Psoas muscle (tissue), 8 donors: Measurements from ENCODE around the gene SCN3A. TPM values are rescaled to one million over a fixed set of nuclear protein-coding genes. Genes with fewer than 3 reads are reported as not detected.

Experiments used
- ATAC-seq, 4 donors: fragments of 200-7000 bp; cut with Tn5 transposase; one replicate each; pipeline ENCODE4 v1.9.1; 2020; ENCODE audit warnings: moderate library complexity in 3 of 4, mild to moderate bottlenecking in 2 of 4
- DNase-seq, 2 donors: peaks; one replicate each; pipeline ENCODE4 v3.0.0-alpha.2; 2020
- H3K27ac ChIP-seq: fragments of 200-600 bp; one replicate; pipeline ENCODE4 v1.8.0; 2022
- H3K27me3 ChIP-seq, 3 donors: fragments of 200-600 bp in 1 of 3; one replicate each; pipeline versions ENCODE4 v1.6.1 to v1.8.0; 2013 to 2022; ENCODE audit warnings: low read length in 2 of 3, mild to moderate bottlenecking in 2 of 3, moderate library complexity in 1 of 3; ENCODE audit not compliant: insufficient read depth in 3 of 3
- H3K36me3 ChIP-seq, 2 donors: fragments of 200-600 bp in 1 of 2; one replicate each; pipeline versions ENCODE4 v1.6.1 to v1.8.0; 2013 to 2022; ENCODE audit warnings: low read depth in 1 of 2, mild to moderate bottlenecking in 1 of 2, moderate library complexity in 1 of 2; ENCODE audit not compliant: insufficient read depth in 1 of 2
- H3K4me1 ChIP-seq: fragments of 200-600 bp; one replicate; pipeline ENCODE4 v1.8.0; 2022
- H3K4me3 ChIP-seq: fragments of 200-600 bp; one replicate; pipeline ENCODE4 v1.8.0; 2022; ENCODE audit warnings: mild to moderate bottlenecking
- H3K9me3 ChIP-seq: fragments of 200-600 bp; one replicate; pipeline ENCODE4 v1.8.0; 2022
- WGBS, 3 donors: extraction: QIAGEN DNeasy Blood & Tissue Kit; methylation state at CpG; one replicate each; pipeline versions ENCODE4 v1.1.6 to v1.1.7; 2013; 5-methylcytosine and 5-hydroxymethylcytosine counted together
- intact Hi-C, 2 donors: fragments of 100-400 bp; cut with DNase I; formaldehyde crosslinking; loops; one replicate each; pipeline versions ENCODE4 v1.11.0 to v1.14.2; 2022
- polyA plus RNA-seq, 3 donors: library from polyadenylated mRNA; stranded (reverse); fragments of 200-250 nt; gene quantifications; one replicate each; pipeline ENCODE4 v1.2.3, GENCODE V29; 2013
- total RNA-seq, 4 donors: library from RNA; stranded (reverse); fragmentation: NEBNext Ultra II Directional in 2 of 4; extraction: Animal tissue kit (Norgen Biotek cat#: 25700) in 2 of 4; gene quantifications; one replicate each; pipeline versions ENCODE4 v1.2.1 to v1.2.4, GENCODE V29; 2021 to 2023
- TF ChIP-seq, protein P1 (sequence below): fragments of 200-600 bp; IDR thresholded peaks from one replicate; pipeline ENCODE4 v1.8.0; 2022; ENCODE audit warnings: antibody characterized with exemption
- donor health status: healthy with polysubstance abuse.
- donor health status: DM: no; HTN: no; CAD: no; lungs with moderate emphysema.
- donor health status: Bipolar disorder and iron deficiency.
- donor health status: healthy.
- donor health status: DM: yes; HTN: yes; CAD: no.
- donor health status: DM: no; HTN: no; CAD: no.
- donor health status: DM: no; HTN: no; CAD: no.
- donor health status: DM: yes; HTN: yes; CAD: no.

The SCN3A gene
- total and polyA plus RNA-seq, 7 donors: 0.10 to 1.7 (median 0.58) TPM

- TF ChIP-seq, protein P1, sequence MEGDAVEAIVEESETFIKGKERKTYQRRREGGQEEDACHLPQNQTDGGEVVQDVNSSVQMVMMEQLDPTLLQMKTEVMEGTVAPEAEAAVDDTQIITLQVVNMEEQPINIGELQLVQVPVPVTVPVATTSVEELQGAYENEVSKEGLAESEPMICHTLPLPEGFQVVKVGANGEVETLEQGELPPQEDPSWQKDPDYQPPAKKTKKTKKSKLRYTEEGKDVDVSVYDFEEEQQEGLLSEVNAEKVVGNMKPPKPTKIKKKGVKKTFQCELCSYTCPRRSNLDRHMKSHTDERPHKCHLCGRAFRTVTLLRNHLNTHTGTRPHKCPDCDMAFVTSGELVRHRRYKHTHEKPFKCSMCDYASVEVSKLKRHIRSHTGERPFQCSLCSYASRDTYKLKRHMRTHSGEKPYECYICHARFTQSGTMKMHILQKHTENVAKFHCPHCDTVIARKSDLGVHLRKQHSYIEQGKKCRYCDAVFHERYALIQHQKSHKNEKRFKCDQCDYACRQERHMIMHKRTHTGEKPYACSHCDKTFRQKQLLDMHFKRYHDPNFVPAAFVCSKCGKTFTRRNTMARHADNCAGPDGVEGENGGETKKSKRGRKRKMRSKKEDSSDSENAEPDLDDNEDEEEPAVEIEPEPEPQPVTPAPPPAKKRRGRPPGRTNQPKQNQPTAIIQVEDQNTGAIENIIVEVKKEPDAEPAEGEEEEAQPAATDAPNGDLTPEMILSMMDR: no peak
- Histone ChIP-seq H3K27ac (no peak overlapping the region), H3K4me1 (no peaks in the 10 kb centered on the region), H3K9me3 (peaks cover 4% of the 10 kb centered on the region), H3K36me3 (no peaks in the 10 kb centered on the region), H3K27me3 (no peaks in the 10 kb centered on the region), H3K4me3 (no peak overlapping the region)
- intact Hi-C loops: no loop called here
- WGBS, 3 donors: 94 to 95% (median 94%) methylated on average over 2 of the region's 2 CpGs
- ATAC-seq: no peak
- no peak for DNase-seq
Measured at GRCh38 chr2:165086337-165086736, 117.5 kb downstream of the SCN3A start.

DNA sequence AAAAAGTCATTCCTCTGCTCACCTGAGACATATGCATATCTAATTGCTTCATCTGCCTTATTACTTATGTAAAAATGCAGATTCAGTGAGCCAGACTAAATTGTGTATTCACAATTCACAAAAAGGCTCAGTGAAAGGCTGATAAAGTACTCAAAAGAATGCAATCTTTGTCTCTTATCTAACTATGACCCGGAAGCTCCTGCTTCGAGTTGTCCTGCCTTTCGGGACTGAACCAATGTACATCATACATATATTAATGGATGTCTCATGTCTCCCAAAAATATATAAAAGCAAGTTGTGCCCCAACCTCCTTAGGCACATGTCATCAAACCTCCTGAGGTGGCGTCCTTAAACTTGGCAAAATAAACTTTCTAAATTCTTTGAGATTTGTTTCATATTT, 120.5 kb downstream of the SCN3A start:
- intact Hi-C loops: no loop called here
- H3K36me3 ChIP-seq: no peaks in the 10 kb centered on the region
- H3K27me3 ChIP-seq: no peaks in the 10 kb centered on the region
- H3K4me1 ChIP-seq: no peaks in the 10 kb centered on the region
- no peak overlapping the region for H3K27ac ChIP-seq
- WGBS, 3 donors: 90 to 91% (median 90%) methylated on average over 4 of the region's 4 CpGs
- no peak for DNase-seq
- ATAC-seq: no peak
- peaks cover 4% of the 10 kb centered on the region for H3K9me3 ChIP-seq
- no peak overlapping the region for H3K4me3 ChIP-seq
- TF ChIP-seq, protein P1: no peak

DNA sequence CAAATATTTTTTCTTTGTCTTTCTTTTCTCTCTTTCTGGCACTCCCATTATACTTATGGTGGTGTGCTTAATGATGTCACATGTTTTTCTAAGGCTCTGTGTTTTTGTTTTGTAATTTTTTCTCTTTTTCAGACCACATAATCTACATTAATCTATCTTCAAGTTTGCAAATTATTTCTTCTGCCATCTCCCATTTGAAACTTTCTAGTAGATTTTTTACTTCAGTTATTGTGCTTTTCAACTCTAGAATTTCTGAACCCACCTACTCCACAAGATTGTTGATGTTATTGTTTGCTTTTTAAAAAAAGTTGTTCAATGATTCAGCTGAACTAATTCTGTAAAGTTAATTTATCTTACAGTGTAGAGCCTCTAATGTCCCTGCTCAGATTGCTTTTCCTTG, 121.4 kb downstream of the SCN3A start:
- Histone ChIP-seq H3K4me3 (no peak overlapping the region), H3K36me3 (no peaks in the 10 kb centered on the region), H3K27me3 (no peaks in the 10 kb centered on the region), H3K4me1 (no peaks in the 10 kb centered on the region), H3K27ac (no peak overlapping the region), H3K9me3 (peaks cover 4% of the 10 kb centered on the region)
- ATAC-seq (no peak), DNase-seq (no peak)
- intact Hi-C loops: no loop called here
- TF ChIP-seq, protein P1: no peak

DNA sequence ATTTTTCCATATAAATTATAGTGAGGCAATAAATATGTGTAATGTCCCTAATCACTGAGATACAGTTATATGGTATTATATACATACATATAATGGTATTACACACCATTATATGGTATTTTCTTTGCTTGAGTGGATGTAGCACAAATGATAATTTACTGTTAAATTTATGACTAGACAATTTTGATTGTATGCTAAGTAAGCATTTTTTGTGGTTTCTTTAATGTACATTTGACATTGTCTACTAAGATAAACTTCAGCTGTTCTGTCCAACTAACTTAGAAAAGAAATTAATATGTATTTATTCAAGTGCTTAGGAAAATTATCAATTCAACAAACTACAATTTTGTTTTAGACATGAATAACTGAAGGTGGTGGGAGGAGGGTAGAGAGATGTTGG, 122.6 kb downstream of the SCN3A start:
- intact Hi-C loops: no loop called here
- ATAC-seq: no peak
- TF ChIP-seq, protein P1: no peak
- Histone ChIP-seq H3K27ac (no peak overlapping the region), H3K4me1 (no peaks in the 10 kb centered on the region), H3K27me3 (no peaks in the 10 kb centered on the region), H3K4me3 (no peak overlapping the region), H3K36me3 (no peaks in the 10 kb centered on the region), H3K9me3 (peaks cover 4% of the 10 kb centered on the region)
- DNase-seq: no peak

DNA sequence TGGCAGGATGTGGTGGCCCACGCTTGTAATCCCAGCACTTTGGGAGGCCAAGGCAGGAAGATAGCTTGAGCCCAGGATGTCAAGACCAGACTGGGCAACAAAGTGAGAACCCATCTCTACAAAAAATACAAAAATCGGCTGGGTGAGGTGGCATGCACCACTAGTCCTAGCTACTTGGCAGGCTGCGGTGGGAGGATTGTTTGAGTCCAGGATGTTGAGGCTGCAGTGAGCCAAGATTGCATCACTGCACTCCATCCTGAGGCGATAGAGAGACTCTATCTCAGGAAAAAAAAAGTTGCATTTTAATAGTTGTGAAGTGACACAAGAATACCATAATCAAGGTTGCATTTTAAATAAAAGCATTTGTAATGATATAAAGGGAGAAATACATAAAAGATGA, 124.4 kb downstream of the SCN3A start:
- no peak overlapping the region for H3K27ac ChIP-seq
- WGBS, 3 donors: 58 to 76% (median 66%) methylated on average over 4 of the region's 4 CpGs
- no peaks in the 10 kb centered on the region for H3K4me1 ChIP-seq
- DNase-seq: no peak
- TF ChIP-seq, protein P1: no peak
- no peak overlapping the region for H3K4me3 ChIP-seq
- H3K36me3 ChIP-seq: no peaks in the 10 kb centered on the region
- peaks cover 4% of the 10 kb centered on the region for H3K9me3 ChIP-seq
- intact Hi-C loops: no loop called here
- H3K27me3 ChIP-seq: no peaks in the 10 kb centered on the region
- no peak for ATAC-seq
